Ishikawa (cell line): ENCODE measurements around the gene ARAF.

Experiments
- EP300 ChIP-seq: IDR thresholded peaks from 2 replicates; pipeline ENCODE4 v1.6.1; 2012; ENCODE audit warnings: borderline replicate concordance
- RAD21 ChIP-seq: IDR thresholded peaks from 2 replicates; pipeline ENCODE4 v1.6.1; 2012; ENCODE audit warnings: low read depth
- TAF1 ChIP-seq: IDR thresholded peaks from 2 replicates; pipeline ENCODE4 v1.6.1; 2012; ENCODE audit warnings: low read depth, mild to moderate bottlenecking
- TCF12 ChIP-seq: IDR thresholded peaks from 2 replicates; pipeline ENCODE4 v1.6.1; 2012; ENCODE audit warnings: low read depth
- TF ChIP-seq, protein P1 (sequence below): IDR thresholded peaks from 2 replicates; pipeline ENCODE4 v1.6.1; 2012

DNA sequence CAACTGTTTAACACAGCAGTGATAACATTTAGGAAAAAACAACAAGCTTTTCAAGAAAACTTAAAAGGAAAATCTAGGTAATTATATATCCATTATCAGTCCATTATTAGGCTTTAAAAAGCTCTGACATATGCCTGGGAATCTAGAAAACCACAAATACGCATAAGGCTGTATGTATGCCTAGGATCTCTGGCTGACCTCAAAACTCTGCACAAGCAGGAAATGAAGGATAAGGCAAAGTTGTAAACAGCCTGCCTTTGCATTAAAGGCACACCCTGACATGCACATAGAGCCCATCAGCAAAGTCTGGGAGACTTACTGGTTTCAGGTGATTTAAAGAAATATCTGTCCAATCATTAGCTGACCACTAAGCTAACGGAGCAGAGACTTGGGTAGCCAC lies 35.3 kb downstream of the ARAF start:
- TF ChIP-seq TAF1: no peak
- TF ChIP-seq EP300: no peak
- TF ChIP-seq TCF12: no peak
- TF ChIP-seq, protein P1, sequence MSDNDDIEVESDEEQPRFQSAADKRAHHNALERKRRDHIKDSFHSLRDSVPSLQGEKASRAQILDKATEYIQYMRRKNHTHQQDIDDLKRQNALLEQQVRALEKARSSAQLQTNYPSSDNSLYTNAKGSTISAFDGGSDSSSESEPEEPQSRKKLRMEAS: no peak
- no peak for TF ChIP-seq RAD21
